Measurements from ENCODE around the gene KDM5B. TPM values are rescaled to one million over a fixed set of nuclear protein-coding genes. Genes with fewer than 3 reads are reported as not detected.

KDM5B gene
- total and polyA plus RNA-seq, 9 of the 15 experiments (the other 6 are each of a cell fraction or from before 2014, with no cell fraction given) = 15.4 to 90.6 (median 57.1) TPM

- no peak overlapping the region for H3K4me3 ChIP-seq
- peak overlapping the region; percentile 70 for H2AFZ ChIP-seq (ENCODE audit: low read depth, low read length)
- BruUV-seq (replicated peaks) = no TSS peak
- DNase-seq (ENCODE audit: extremely low read depth in 1 of 4, low spot score in 3 of 4) = no peak
- in situ Hi-C loops (cut with MboI) = no loop called here
- no peak for FAIRE-seq
- H3K9ac ChIP-seq (ENCODE audit: insufficient read depth in 1 of 2, low read depth in 2 of 2, low read length in 2 of 2) = no peak overlapping the region
- no peak for ATAC-seq
- intact Hi-C loops (cut with micrococcal nuclease) = no loop called here
- peaks cover 2 to 5% of the 10 kb centered on the region in 2 experiments; a peak in 1 of 5 replicates for H3K27me3 ChIP-seq (ENCODE audit: control insufficient read depth in 2 of 2, insufficient read depth in 2 of 2, low read length in 2 of 2)
- H4K20me1 ChIP-seq (replicated peaks; ENCODE audit: control insufficient read depth, insufficient read depth, low read length) = no peaks in the 10 kb centered on the region
- no peaks in the 10 kb centered on the region for H3K36me3 ChIP-seq (ENCODE audit: control insufficient read depth, insufficient read depth, low read length)
- WGBS (ENCODE audit: insufficient coverage, low coverage, missing lambda C conversion rate) = 36% methylated on average over 5 of the region's 5 CpGs
- ChIA-PET POLR2A (interaction anchor here (0.5 to 0.7 kb wide), 2 partner anchors 11 to 17 kb away, joined by 3 read pairs; no protein-coding TSS in a partner anchor), CTCF (ENCODE audit: low intra/inter-chr PET ratio) (no interaction called here)
- peaks cover 0 to 3% of the 10 kb centered on the region in 2 experiments; a peak in 2 of 5 replicates for H3K4me1 ChIP-seq (replicated peaks in 1 of 2; ENCODE audit: control insufficient read depth in 2 of 2, insufficient read depth in 2 of 2, low read length in 2 of 2)
- no peaks in the 10 kb centered on the region for H3K9me3 ChIP-seq (replicated peaks; ENCODE audit: control insufficient read depth, insufficient read depth, low read depth, low read length)
- no peak overlapping the region for H3K27ac ChIP-seq (ENCODE audit: extremely low read depth, low read depth, low read length)
- no peaks in the 10 kb centered on the region for H3K79me2 ChIP-seq (ENCODE audit: control insufficient read depth, insufficient read depth, low read length)
- no peaks in the 10 kb centered on the region for H3K9me1 ChIP-seq (ENCODE audit: control insufficient read depth, insufficient read depth, low read length)
- H3K4me2 ChIP-seq (ENCODE audit: insufficient read depth, low read length) = no peak overlapping the region
- TF ChIP-seq, protein P1, sequence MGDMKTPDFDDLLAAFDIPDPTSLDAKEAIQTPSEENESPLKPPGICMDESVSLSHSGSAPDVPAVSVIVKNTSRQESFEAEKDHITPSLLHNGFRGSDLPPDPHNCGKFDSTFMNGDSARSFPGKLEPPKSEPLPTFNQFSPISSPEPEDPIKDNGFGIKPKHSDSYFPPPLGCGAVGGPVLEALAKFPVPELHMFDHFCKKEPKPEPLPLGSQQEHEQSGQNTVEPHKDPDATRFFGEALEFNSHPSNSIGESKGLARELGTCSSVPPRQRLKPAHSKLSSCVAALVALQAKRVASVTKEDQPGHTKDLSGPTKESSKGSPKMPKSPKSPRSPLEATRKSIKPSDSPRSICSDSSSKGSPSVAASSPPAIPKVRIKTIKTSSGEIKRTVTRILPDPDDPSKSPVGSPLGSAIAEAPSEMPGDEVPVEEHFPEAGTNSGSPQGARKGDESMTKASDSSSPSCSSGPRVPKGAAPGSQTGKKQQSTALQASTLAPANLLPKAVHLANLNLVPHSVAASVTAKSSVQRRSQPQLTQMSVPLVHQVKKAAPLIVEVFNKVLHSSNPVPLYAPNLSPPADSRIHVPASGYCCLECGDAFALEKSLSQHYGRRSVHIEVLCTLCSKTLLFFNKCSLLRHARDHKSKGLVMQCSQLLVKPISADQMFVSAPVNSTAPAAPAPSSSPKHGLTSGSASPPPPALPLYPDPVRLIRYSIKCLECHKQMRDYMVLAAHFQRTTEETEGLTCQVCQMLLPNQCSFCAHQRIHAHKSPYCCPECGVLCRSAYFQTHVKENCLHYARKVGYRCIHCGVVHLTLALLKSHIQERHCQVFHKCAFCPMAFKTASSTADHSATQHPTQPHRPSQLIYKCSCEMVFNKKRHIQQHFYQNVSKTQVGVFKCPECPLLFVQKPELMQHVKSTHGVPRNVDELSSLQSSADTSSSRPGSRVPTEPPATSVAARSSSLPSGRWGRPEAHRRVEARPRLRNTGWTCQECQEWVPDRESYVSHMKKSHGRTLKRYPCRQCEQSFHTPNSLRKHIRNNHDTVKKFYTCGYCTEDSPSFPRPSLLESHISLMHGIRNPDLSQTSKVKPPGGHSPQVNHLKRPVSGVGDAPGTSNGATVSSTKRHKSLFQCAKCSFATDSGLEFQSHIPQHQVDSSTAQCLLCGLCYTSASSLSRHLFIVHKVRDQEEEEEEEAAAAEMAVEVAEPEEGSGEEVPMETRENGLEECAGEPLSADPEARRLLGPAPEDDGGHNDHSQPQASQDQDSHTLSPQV (IDR thresholded peaks at IDR 0.05) = no peak
- TF ChIP-seq E4F1 (CRISPR knock-in tag; IDR thresholded peaks at IDR 0.05; ENCODE audit: borderline replicate concordance) (no peak), RBM14 (IDR thresholded peaks at IDR 0.05; ENCODE audit: borderline replicate concordance, insufficient read depth, low read depth, low read length) (no peak)
- TF ChIP-seq, protein P2, sequence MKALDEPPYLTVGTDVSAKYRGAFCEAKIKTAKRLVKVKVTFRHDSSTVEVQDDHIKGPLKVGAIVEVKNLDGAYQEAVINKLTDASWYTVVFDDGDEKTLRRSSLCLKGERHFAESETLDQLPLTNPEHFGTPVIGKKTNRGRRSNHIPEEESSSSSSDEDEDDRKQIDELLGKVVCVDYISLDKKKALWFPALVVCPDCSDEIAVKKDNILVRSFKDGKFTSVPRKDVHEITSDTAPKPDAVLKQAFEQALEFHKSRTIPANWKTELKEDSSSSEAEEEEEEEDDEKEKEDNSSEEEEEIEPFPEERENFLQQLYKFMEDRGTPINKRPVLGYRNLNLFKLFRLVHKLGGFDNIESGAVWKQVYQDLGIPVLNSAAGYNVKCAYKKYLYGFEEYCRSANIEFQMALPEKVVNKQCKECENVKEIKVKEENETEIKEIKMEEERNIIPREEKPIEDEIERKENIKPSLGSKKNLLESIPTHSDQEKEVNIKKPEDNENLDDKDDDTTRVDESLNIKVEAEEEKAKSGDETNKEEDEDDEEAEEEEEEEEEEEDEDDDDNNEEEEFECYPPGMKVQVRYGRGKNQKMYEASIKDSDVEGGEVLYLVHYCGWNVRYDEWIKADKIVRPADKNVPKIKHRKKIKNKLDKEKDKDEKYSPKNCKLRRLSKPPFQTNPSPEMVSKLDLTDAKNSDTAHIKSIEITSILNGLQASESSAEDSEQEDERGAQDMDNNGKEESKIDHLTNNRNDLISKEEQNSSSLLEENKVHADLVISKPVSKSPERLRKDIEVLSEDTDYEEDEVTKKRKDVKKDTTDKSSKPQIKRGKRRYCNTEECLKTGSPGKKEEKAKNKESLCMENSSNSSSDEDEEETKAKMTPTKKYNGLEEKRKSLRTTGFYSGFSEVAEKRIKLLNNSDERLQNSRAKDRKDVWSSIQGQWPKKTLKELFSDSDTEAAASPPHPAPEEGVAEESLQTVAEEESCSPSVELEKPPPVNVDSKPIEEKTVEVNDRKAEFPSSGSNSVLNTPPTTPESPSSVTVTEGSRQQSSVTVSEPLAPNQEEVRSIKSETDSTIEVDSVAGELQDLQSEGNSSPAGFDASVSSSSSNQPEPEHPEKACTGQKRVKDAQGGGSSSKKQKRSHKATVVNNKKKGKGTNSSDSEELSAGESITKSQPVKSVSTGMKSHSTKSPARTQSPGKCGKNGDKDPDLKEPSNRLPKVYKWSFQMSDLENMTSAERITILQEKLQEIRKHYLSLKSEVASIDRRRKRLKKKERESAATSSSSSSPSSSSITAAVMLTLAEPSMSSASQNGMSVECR (CRISPR knock-in tag; IDR thresholded peaks at IDR 0.05) = no peak
Measured at GRCh38 chr1:202837746-202838262, 29.6 kb upstream of the KDM5B start.

Data from K562 (cell line).